Smooth muscle cell of bladder (primary cell): ENCODE results near the gene COLQ. TPM values are rescaled to one million over a fixed set of nuclear protein-coding genes. Genes with fewer than 3 reads are reported as not detected.

ENCODE experiments used
- total RNA-seq: library from RNA; depleted of rRNA; stranded (reverse); fragments of >200 nt; gene quantifications from 2 replicates; pipeline ENCODE4 v1.2.3, GENCODE V29; 2014

Gene COLQ
- 0.28 and 0.46 TPM in 2 replicates for total RNA-seq

GRCh38 chr3:15521573-15521965, at the start of gene COLQ:
Gene COLQ (minus strand): TSS chr3:15521706. CDS start chr3:15521625, 81 bp downstream.

DNA sequence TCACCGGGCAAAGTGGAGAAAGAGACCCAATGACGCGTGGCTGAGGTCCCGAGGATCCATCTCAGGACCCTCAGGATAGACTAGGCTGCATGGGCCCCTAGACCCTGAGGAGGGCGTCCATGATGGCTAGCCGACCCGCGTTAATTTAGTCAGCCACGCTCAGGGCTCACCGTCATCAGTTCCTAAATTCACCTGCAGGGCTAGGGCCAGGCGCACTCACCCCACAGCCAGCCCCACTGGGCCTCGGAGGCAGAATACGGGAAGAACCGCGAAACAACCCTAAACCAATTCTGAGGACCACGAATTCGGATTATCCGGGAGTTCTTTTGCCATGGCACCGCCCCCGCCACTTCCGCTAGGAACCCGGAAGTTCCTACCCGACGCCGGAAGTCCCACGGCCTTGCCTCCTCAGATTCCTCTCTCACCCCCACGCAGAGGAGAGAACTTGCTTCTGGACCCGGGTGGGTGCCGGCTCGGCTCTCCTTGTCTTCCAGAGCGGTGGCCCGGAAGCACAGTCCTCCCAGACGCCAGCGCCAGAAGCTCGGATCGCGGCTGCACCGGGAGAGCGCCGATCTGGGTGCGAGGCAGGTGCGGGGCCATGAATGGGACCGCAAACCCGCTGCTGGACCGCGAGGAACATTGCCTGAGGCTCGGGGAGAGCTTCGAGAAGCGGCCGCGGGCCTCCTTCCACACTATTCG, 94.2 kb downstream of the COLQ start, which contains the start of the genes EAF1 and METTL6:
EAF1 (plus strand) TSS at position 417 of the 699 bp plus-strand sequence; CDS start at position 599, 182 bp downstream.
METTL6 (minus strand) TSS at position 363 of the 699 bp plus-strand sequence. CDS start 1,033 bp downstream, outside the sequence.

Other genes starting within 250 kb of the COLQ start
- 26.0 and 33.4 TPM in 2 replicates for gene SH3BP5, start 189.1 kb downstream of the COLQ start, total RNA-seq
- 27.0 and 30.9 TPM in 2 replicates for gene METTL6, start 94.2 kb downstream of the COLQ start, total RNA-seq
- 16.6 and 20.1 TPM in 2 replicates for gene EAF1, start 94.1 kb downstream of the COLQ start, total RNA-seq
- 19.4 and 22.0 TPM in 2 replicates for gene HACL1, start 79.9 kb upstream of the COLQ start, total RNA-seq
- gene BTD, start 80.0 kb upstream of the COLQ start, total RNA-seq, result 19.2 and 31.0 TPM in 2 replicates